H9 (cell line): ENCODE data around the gene VAV3. TPM values are rescaled to one million over a fixed set of nuclear protein-coding genes. Genes with fewer than 3 reads are reported as not detected.

ENCODE experiments used
- DNase-seq: peaks from one replicate; pipeline ENCODE4 v3.0.0-alpha.2; 2017
- H2AFZ ChIP-seq: one replicate; pipeline ENCODE4 v1.6.1; 2013; ENCODE audit warnings: mild to moderate bottlenecking, low read length, control low read depth, moderate library complexity
- H2AK5ac ChIP-seq: 2 replicates; pipeline ENCODE4 v1.6.1; 2013; ENCODE audit warnings: low read length, control low read depth, mixed read lengths; ENCODE audit not compliant: insufficient read length
- H2BK120ac ChIP-seq: one replicate; pipeline ENCODE4 v1.6.1; 2013; ENCODE audit warnings: low read depth, mild to moderate bottlenecking, low read length, control low read depth, inconsistent platforms; ENCODE audit not compliant: poor library complexity, severe bottlenecking
- H2BK12ac ChIP-seq: 2 replicates; pipeline ENCODE4 v1.6.1; 2013; ENCODE audit warnings: low read length, control low read depth, mixed read lengths, low read depth; ENCODE audit not compliant: insufficient read length
- H2BK15ac ChIP-seq: 2 replicates; pipeline ENCODE4 v1.6.1; 2013; ENCODE audit warnings: low read depth, low read length, control low read depth
- H2BK20ac ChIP-seq: one replicate; pipeline ENCODE4 v1.6.1; 2013; ENCODE audit warnings: low read depth, mild to moderate bottlenecking, low read length, control low read depth, inconsistent platforms; ENCODE audit not compliant: poor library complexity, severe bottlenecking
- H2BK5ac ChIP-seq: 2 replicates; pipeline ENCODE4 v1.6.1; 2013; ENCODE audit warnings: low read length, control low read depth, mixed read lengths; ENCODE audit not compliant: insufficient read length
- H3K14ac ChIP-seq: 2 replicates; pipeline ENCODE4 v1.6.1; 2013; ENCODE audit warnings: low read length, control low read depth; ENCODE audit not compliant: insufficient read depth
- H3K18ac ChIP-seq: 2 replicates; pipeline ENCODE4 v1.6.1; 2013; ENCODE audit warnings: low read depth, mild to moderate bottlenecking, mixed read lengths, low read length, control low read depth; ENCODE audit not compliant: insufficient read length
- H3K23ac ChIP-seq: 2 replicates; pipeline ENCODE4 v1.6.1; 2013; ENCODE audit warnings: low read length, control low read depth, mixed read lengths, low read depth; ENCODE audit not compliant: insufficient read length
- H3K23me2 ChIP-seq: 2 replicates; pipeline ENCODE4 v1.6.1; 2013; ENCODE audit warnings: low read depth, mild to moderate bottlenecking, mixed read lengths, low read length, control low read depth; ENCODE audit not compliant: insufficient read length, poor library complexity, severe bottlenecking
- H3K27ac ChIP-seq: 2 replicates; pipeline ENCODE4 v1.5.1; 2013; ENCODE audit warnings: low read length, control low read depth, mixed read lengths, low read depth; ENCODE audit not compliant: insufficient read length
- H3K27me3 ChIP-seq: 2 replicates; pipeline ENCODE4 v1.6.1; 2013; ENCODE audit warnings: low read length, control low read depth, inconsistent platforms; ENCODE audit not compliant: insufficient read depth
- H3K4ac ChIP-seq: 2 replicates; pipeline ENCODE4 v1.6.1; 2013; ENCODE audit warnings: low read depth, mild to moderate bottlenecking, control low read depth, inconsistent platforms, low read length, moderate library complexity
- H3K4me1 ChIP-seq: 2 replicates; pipeline ENCODE4 v1.6.1; 2013; ENCODE audit warnings: low read length, control low read depth, inconsistent platforms; ENCODE audit not compliant: insufficient read depth
- H3K4me2 ChIP-seq: 2 replicates; pipeline ENCODE4 v1.6.1; 2013; ENCODE audit warnings: low read length, control low read depth, mixed read lengths; ENCODE audit not compliant: insufficient read length, insufficient read depth
- H3K56ac ChIP-seq: 2 replicates; pipeline ENCODE4 v1.6.1; 2013; ENCODE audit warnings: low read depth, mild to moderate bottlenecking, mixed read lengths, low read length, control low read depth; ENCODE audit not compliant: insufficient read length
- H3K79me1 ChIP-seq: 2 replicates; pipeline ENCODE4 v1.6.1; 2013; ENCODE audit warnings: low read depth, mild to moderate bottlenecking, moderate library complexity, low read length, control low read depth, inconsistent platforms; ENCODE audit not compliant: insufficient read depth, poor library complexity, severe bottlenecking
- H3K79me2 ChIP-seq: 2 replicates; pipeline ENCODE4 v1.6.1; 2013; ENCODE audit warnings: low read length, control low read depth, inconsistent platforms; ENCODE audit not compliant: insufficient read depth
- H3K9ac ChIP-seq: 2 replicates; pipeline ENCODE4 v1.6.1; 2013; ENCODE audit warnings: low read length, control low read depth, mixed read lengths; ENCODE audit not compliant: insufficient read length; ENCODE audit errors: extremely low read depth
- H3K9me3 ChIP-seq: one replicate; pipeline ENCODE4 v1.6.1; 2013; ENCODE audit warnings: low read depth, low read length, inconsistent platforms; ENCODE audit not compliant: control insufficient read depth
- H3T11ph ChIP-seq: one replicate; pipeline ENCODE4 v1.6.1; 2013; ENCODE audit warnings: mild to moderate bottlenecking, low read length, control low read depth, inconsistent platforms
- H4K20me1 ChIP-seq: one replicate; pipeline ENCODE4 v1.6.1; 2013; ENCODE audit not compliant: control insufficient read depth, insufficient read length, insufficient read depth
- H4K5ac ChIP-seq: 2 replicates; pipeline ENCODE4 v1.6.1; 2013; ENCODE audit warnings: low read depth, mild to moderate bottlenecking, mixed read lengths, low read length, control low read depth; ENCODE audit not compliant: insufficient read length
- H4K8ac ChIP-seq: replicated peaks from 2 replicates; pipeline ENCODE4 v1.6.1; 2013; ENCODE audit warnings: low read length, control low read depth, mixed read lengths, low read depth; ENCODE audit not compliant: insufficient read length
- H4K91ac ChIP-seq: 2 replicates; pipeline ENCODE4 v1.6.1; 2013; ENCODE audit warnings: low read depth, mild to moderate bottlenecking, moderate library complexity, mixed read lengths, low read length, control low read depth; ENCODE audit not compliant: insufficient read length
- H3K27ac Mint-ChIP-seq, 3 experiments: 2 replicates in 2 of 3; 3 replicates in 1 of 3; pipeline ENCODE4 v1.8.0; 2020 to 2021; ENCODE audit warnings: mixed read lengths in 3 of 3, mild to moderate bottlenecking in 1 of 3, moderate library complexity in 1 of 3
- H3K27me3 Mint-ChIP-seq: 2 replicates; pipeline ENCODE4 v1.8.0; 2021; ENCODE audit warnings: low read depth, mild to moderate bottlenecking, moderate library complexity, mixed read lengths
- H3K36me3 Mint-ChIP-seq, 3 experiments: 2 replicates in 2 of 3; 3 replicates in 1 of 3; pipeline ENCODE4 v1.8.0; 2020 to 2021; ENCODE audit warnings: low read depth in 3 of 3, mixed read lengths in 3 of 3; ENCODE audit not compliant: insufficient read depth in 1 of 3
- H3K4me1 Mint-ChIP-seq, 2 experiments: 2 replicates each; pipeline ENCODE4 v1.8.0; 2020; ENCODE audit warnings: mixed read lengths in 2 of 2
- H3K4me3 Mint-ChIP-seq, 2 experiments: 2 replicates in 1 of 2; 3 replicates in 1 of 2; pipeline ENCODE4 v1.8.0; 2020 to 2021; ENCODE audit warnings: mild to moderate bottlenecking in 2 of 2, mixed read lengths in 2 of 2, moderate library complexity in 1 of 2
- H3K9me3 Mint-ChIP-seq, 2 experiments: 2 replicates in 1 of 2; 3 replicates in 1 of 2; pipeline ENCODE4 v1.8.0; 2020; ENCODE audit warnings: mild to moderate bottlenecking in 2 of 2, mixed read lengths in 2 of 2, moderate library complexity in 1 of 2
- WGBS: extraction: QIAGEN DNeasy Blood & Tissue Kit; methylation state at CpG from one replicate; pipeline ENCODE4 v1.1.7; 2013; ENCODE audit warnings: missing lambda C conversion rate, low lambda C conversion rate, mixed read lengths; ENCODE audit not compliant: insufficient read length; ENCODE audit errors: extremely low coverage; 5-methylcytosine and 5-hydroxymethylcytosine counted together
- total RNA-seq: library from RNA; stranded (reverse); gene quantifications from 2 replicates; pipeline ENCODE4 v1.2.1, GENCODE V29; 2021
- TF ChIP-seq, protein P1 (sequence below): fragments of 200-600 bp; sonication (generic); conservative IDR thresholded peaks from 3 replicates; pipeline ENCODE4 v1.8.0; 2021; ENCODE audit warnings: antibody characterized with exemption, mild to moderate bottlenecking

Gene VAV3
- total RNA-seq, 1 experiment from 2014 or later: 5.1 TPM

DNA sequence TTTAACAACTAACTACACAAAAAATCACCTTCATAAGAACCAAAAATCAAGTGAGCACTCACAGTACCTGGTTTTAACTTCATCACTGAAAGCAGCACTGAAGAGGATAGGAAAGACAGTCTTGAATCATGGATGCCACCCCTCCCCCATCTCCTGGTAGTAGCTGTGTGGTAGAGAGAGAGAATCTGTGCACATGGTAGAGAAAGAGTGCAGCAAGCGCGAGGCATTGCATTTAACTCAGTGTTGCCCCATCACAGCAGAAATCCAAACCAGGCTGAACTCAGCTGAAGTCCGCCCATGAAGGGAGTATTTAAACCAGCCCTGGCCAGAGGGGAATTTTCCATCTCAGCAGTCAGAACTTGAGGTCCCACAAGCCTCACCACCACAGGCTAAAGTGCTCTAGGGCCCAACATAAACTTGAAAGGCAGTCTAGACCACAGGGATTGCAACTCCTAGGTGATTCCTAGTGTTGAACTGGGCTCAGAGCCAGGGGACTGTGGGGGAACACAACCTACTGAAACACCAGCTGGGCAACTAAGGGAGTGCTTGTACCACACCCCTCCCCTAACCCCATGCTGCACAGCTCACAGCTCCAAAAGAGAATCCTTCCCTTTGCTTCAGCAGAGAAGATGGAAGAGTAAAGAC is 38.4 kb downstream of the VAV3 start:
- H3K27ac Mint-ChIP-seq: 0 out of 7 replicates have a peak overlapping the region, but pooled peaks of 1 of the 3 experiments have one; percentile 11
- H3K79me1 ChIP-seq: peaks cover 4% of the 10 kb centered on the region
- H3K4me2 ChIP-seq: no peak overlapping the region
- no peaks in the 10 kb centered on the region for H3K4me1 ChIP-seq
- no peak overlapping the region for H2BK5ac ChIP-seq
- H3K27ac ChIP-seq: no peak overlapping the region
- no CpG with 5 or more reads among the region's 3 CpGs for WGBS
- no peak overlapping the region for H3K23ac ChIP-seq
- H3K9me3 ChIP-seq: no peaks in the 10 kb centered on the region
- H4K91ac ChIP-seq: peak overlapping the region; percentile 84
- no peak overlapping the region; a peak in 1 of 5 replicates for H3K4me3 Mint-ChIP-seq
- peaks cover 0 to 5% of the 10 kb centered on the region in 2 experiments; a peak in 2 of 4 replicates for H3K4me1 Mint-ChIP-seq
- no peak overlapping the region for H2BK12ac ChIP-seq
- H3K79me2 ChIP-seq: no peaks in the 10 kb centered on the region; the same call in 1 of the 2 replicates
- H3K4ac ChIP-seq: no peak overlapping the region
- no peak overlapping the region for H3T11ph ChIP-seq
- H3K27me3 Mint-ChIP-seq: no peaks in the 10 kb centered on the region
- no peaks in the 10 kb centered on the region for H4K20me1 ChIP-seq
- no peak for DNase-seq
- H3K14ac ChIP-seq: no peak overlapping the region; the same call in 1 of the 2 replicates
- H2BK20ac ChIP-seq: no peak overlapping the region
- H3K27me3 ChIP-seq: no peaks in the 10 kb centered on the region
- H2BK15ac ChIP-seq: no peak overlapping the region
- no peak overlapping the region for H3K9ac ChIP-seq
- no peaks in the 10 kb centered on the region for H3K23me2 ChIP-seq
- peak overlapping the region; percentile 47 for H4K5ac ChIP-seq
- no peak overlapping the region for H4K8ac ChIP-seq
- no peak overlapping the region for H2BK120ac ChIP-seq
- H3K36me3 Mint-ChIP-seq: peaks cover 0 to 4% (median 0%) of the 10 kb centered on the region in 3 experiments; a peak in 3 of 7 replicates
- peak overlapping the region; percentile 34 for H3K18ac ChIP-seq
- H3K56ac ChIP-seq: no peak overlapping the region
- no peak overlapping the region for H2AK5ac ChIP-seq
- no peak overlapping the region for H2AFZ ChIP-seq
- no peaks in the 10 kb centered on the region for H3K9me3 Mint-ChIP-seq
- TF ChIP-seq, protein P1, sequence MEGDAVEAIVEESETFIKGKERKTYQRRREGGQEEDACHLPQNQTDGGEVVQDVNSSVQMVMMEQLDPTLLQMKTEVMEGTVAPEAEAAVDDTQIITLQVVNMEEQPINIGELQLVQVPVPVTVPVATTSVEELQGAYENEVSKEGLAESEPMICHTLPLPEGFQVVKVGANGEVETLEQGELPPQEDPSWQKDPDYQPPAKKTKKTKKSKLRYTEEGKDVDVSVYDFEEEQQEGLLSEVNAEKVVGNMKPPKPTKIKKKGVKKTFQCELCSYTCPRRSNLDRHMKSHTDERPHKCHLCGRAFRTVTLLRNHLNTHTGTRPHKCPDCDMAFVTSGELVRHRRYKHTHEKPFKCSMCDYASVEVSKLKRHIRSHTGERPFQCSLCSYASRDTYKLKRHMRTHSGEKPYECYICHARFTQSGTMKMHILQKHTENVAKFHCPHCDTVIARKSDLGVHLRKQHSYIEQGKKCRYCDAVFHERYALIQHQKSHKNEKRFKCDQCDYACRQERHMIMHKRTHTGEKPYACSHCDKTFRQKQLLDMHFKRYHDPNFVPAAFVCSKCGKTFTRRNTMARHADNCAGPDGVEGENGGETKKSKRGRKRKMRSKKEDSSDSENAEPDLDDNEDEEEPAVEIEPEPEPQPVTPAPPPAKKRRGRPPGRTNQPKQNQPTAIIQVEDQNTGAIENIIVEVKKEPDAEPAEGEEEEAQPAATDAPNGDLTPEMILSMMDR: no peak
